Neural cell (in vitro differentiated cells): ENCODE data around the gene PSD2. TPM values are rescaled to one million over a fixed set of nuclear protein-coding genes. Genes with fewer than 3 reads are reported as not detected.

Experiments
- H2AFZ ChIP-seq: fragments of 200-600, 300-800 bp; sonication (generic), shearing (Covaris generic); 2 replicates; pipeline ENCODE4 v1.6.0; 2014; ENCODE audit warnings: low read depth, mild to moderate bottlenecking, antibody characterized with exemption, low read length, moderate library complexity
- H3F3A ChIP-seq: fragments of 200-600 bp; shearing (Covaris generic); 2 replicates; pipeline ENCODE4 v1.6.1; 2016; ENCODE audit warnings: mild to moderate bottlenecking, moderate library complexity, mixed read lengths, antibody characterized with exemption, low read length; ENCODE audit not compliant: insufficient read depth, poor library complexity, severe bottlenecking
- H3K27ac ChIP-seq: fragments of 200-600, 300-800 bp; sonication (generic), shearing (Covaris generic); 2 replicates; pipeline ENCODE4 v1.5.1; 2014; ENCODE audit warnings: mild to moderate bottlenecking, low read length, moderate library complexity
- H3K27me3 ChIP-seq: fragments of 300-800, 200-600 bp; sonication (generic), shearing (Covaris generic); 2 replicates; pipeline ENCODE4 v1.6.0; 2014; ENCODE audit warnings: mild to moderate bottlenecking, low read depth, low read length, moderate library complexity; ENCODE audit not compliant: insufficient read depth
- H3K36me3 ChIP-seq: fragments of 300-800, 200-600 bp; sonication (generic), shearing (Covaris generic); 2 replicates; pipeline ENCODE4 v1.5.1; 2014; ENCODE audit warnings: mild to moderate bottlenecking, antibody characterized with exemption, low read length, moderate library complexity; ENCODE audit not compliant: insufficient read depth
- H3K4me2 ChIP-seq: fragments of 300-800, 200-600 bp; sonication (generic), shearing (Covaris generic); 2 replicates; pipeline ENCODE4 v1.6.0; 2014; ENCODE audit warnings: mild to moderate bottlenecking, low read length
- H3K4me3 ChIP-seq: fragments of 300-800, 200-600 bp; sonication (generic), shearing (Covaris generic); 2 replicates; pipeline ENCODE4 v1.5.1; 2014; ENCODE audit warnings: mild to moderate bottlenecking, low read length, moderate library complexity
- H3K79me2 ChIP-seq: fragments of 200-600 bp; shearing (Covaris generic); replicated peaks from 2 replicates; pipeline ENCODE4 v1.6.0; 2014; ENCODE audit warnings: mild to moderate bottlenecking, low read length, moderate library complexity; ENCODE audit not compliant: insufficient read depth
- H3K9ac ChIP-seq: fragments of 300-800, 200-600 bp; sonication (generic), shearing (Covaris generic); 2 replicates; pipeline ENCODE4 v1.6.1; 2016; ENCODE audit warnings: mild to moderate bottlenecking, low read length, mixed read lengths
- H3K9me2 ChIP-seq: fragments of 200-600 bp; shearing (Covaris generic); 2 replicates; pipeline ENCODE4 v1.6.1; 2016; ENCODE audit warnings: mild to moderate bottlenecking, low read length, mixed read lengths; ENCODE audit not compliant: insufficient read depth
- H3K9me3 ChIP-seq: fragments of 200-600, 300-800 bp; sonication (generic), shearing (Covaris generic); 2 replicates; pipeline ENCODE4 v1.6.1; 2016; ENCODE audit warnings: mild to moderate bottlenecking, mixed run types, low read length, moderate library complexity, mixed read lengths
- H4K20me1 ChIP-seq: fragments of 200-600 bp; shearing (Covaris generic); 2 replicates; pipeline ENCODE4 v1.6.1; 2016; ENCODE audit warnings: mild to moderate bottlenecking, mixed run types; ENCODE audit not compliant: insufficient read depth
- EP300 ChIP-seq: fragments of 450-650 bp; conservative IDR thresholded peaks from 2 replicates; pipeline ENCODE4 v1.6.1; 2014; ENCODE audit warnings: antibody characterized with exemption, mild to moderate bottlenecking, moderate library complexity; ENCODE audit not compliant: poor library complexity, severe bottlenecking
- EZH2 ChIP-seq: fragments of 200-600, 300-800 bp; shearing (Covaris generic), sonication (generic); IDR thresholded peaks from 2 replicates; pipeline ENCODE4 v1.6.1; 2014; ENCODE audit warnings: antibody characterized with exemption, low read length, borderline replicate concordance, mild to moderate bottlenecking; ENCODE audit not compliant: insufficient read depth, poor library complexity, severe bottlenecking
- MXI1 ChIP-seq: fragments of 450-650 bp; conservative IDR thresholded peaks from 2 replicates; pipeline ENCODE4 v1.6.1; 2014; ENCODE audit warnings: antibody characterized with exemption, mild to moderate bottlenecking; ENCODE audit not compliant: poor library complexity, severe bottlenecking
- POLR2AphosphoS5 ChIP-seq: IDR thresholded peaks from 2 replicates; pipeline ENCODE4 v1.6.1; 2012
- RAD21 ChIP-seq: fragments of 450-650 bp; conservative IDR thresholded peaks from 2 replicates; pipeline ENCODE4 v1.6.1; 2014; ENCODE audit warnings: antibody characterized with exemption, mild to moderate bottlenecking, moderate library complexity
- REST ChIP-seq: IDR thresholded peaks from 2 replicates; pipeline ENCODE4 v1.6.1; 2012; ENCODE audit warnings: borderline replicate concordance
- SMC3 ChIP-seq: fragments of 450-650 bp; conservative IDR thresholded peaks from 2 replicates; pipeline ENCODE4 v1.6.1; 2014; ENCODE audit warnings: antibody characterized with exemption, mild to moderate bottlenecking, moderate library complexity; ENCODE audit not compliant: poor library complexity
- TAF1 ChIP-seq: IDR thresholded peaks from 2 replicates; pipeline ENCODE4 v1.6.1; 2012; ENCODE audit warnings: low read depth
- polyA plus RNA-seq: library from polyadenylated mRNA; depleted of rRNA; stranded (reverse); fragments of >200 nt; gene quantifications from 2 replicates; pipeline ENCODE4 v1.2.3, GENCODE V29; 2014
- TF ChIP-seq, protein P1 (sequence below): fragments of 450-650 bp; IDR thresholded peaks from 2 replicates; pipeline ENCODE4 v1.5.1; 2014; ENCODE audit warnings: antibody characterized with exemption, mild to moderate bottlenecking, moderate library complexity; ENCODE audit not compliant: poor library complexity, severe bottlenecking

The PSD2 gene
- polyA plus RNA-seq, 1 donor from 2014 or later = 33.4 TPM

- Histone ChIP-seq H3K4me3 (no peak overlapping the region), H3F3A (no peaks in the 10 kb centered on the region), H3K4me2 (no peak overlapping the region), H3K9me2 (no peaks in the 10 kb centered on the region), H2AFZ (no peak overlapping the region), H3K27me3 (no peaks in the 10 kb centered on the region), H3K27ac (no peak overlapping the region), H3K9me3 (no peaks in the 10 kb centered on the region), H3K36me3 (no peaks in the 10 kb centered on the region), H3K9ac (no peak overlapping the region), H4K20me1 (no peaks in the 10 kb centered on the region), H3K79me2 (no peaks in the 10 kb centered on the region)
- TF ChIP-seq EP300 (no peak), SMC3 (no peak), POLR2AphosphoS5 (no peak), MXI1 (no peak), TAF1 (no peak), RAD21 (no peak), EZH2 (no peak), REST (no peak)
- TF ChIP-seq, protein P1, sequence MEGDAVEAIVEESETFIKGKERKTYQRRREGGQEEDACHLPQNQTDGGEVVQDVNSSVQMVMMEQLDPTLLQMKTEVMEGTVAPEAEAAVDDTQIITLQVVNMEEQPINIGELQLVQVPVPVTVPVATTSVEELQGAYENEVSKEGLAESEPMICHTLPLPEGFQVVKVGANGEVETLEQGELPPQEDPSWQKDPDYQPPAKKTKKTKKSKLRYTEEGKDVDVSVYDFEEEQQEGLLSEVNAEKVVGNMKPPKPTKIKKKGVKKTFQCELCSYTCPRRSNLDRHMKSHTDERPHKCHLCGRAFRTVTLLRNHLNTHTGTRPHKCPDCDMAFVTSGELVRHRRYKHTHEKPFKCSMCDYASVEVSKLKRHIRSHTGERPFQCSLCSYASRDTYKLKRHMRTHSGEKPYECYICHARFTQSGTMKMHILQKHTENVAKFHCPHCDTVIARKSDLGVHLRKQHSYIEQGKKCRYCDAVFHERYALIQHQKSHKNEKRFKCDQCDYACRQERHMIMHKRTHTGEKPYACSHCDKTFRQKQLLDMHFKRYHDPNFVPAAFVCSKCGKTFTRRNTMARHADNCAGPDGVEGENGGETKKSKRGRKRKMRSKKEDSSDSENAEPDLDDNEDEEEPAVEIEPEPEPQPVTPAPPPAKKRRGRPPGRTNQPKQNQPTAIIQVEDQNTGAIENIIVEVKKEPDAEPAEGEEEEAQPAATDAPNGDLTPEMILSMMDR = no peak
These were observed 85.6 kb downstream of the PSD2 start for GRCh38 chr5:139881143-139881733.

- Histone ChIP-seq H3K9me3 (no peaks in the 10 kb centered on the region), H3K79me2 (no peaks in the 10 kb centered on the region), H3K4me2 (no peak overlapping the region), H3K4me3 (no peak overlapping the region), H2AFZ (no peak overlapping the region), H3F3A (no peaks in the 10 kb centered on the region), H3K9me2 (no peaks in the 10 kb centered on the region), H3K9ac (no peak overlapping the region), H4K20me1 (no peaks in the 10 kb centered on the region), H3K27ac (no peak overlapping the region), H3K36me3 (no peaks in the 10 kb centered on the region), H3K27me3 (no peaks in the 10 kb centered on the region)
- TF ChIP-seq, protein P1 = no peak
- TF ChIP-seq TAF1 (no peak), RAD21 (no peak), EZH2 (no peak), POLR2AphosphoS5 (no peak), EP300 (no peak), MXI1 (no peak), REST (no peak), SMC3 (no peak)
These were observed 86.7 kb downstream of the PSD2 start for GRCh38 chr5:139882316-139882715.
